Astrocyte of the cerebellum (primary cell): ENCODE results near the gene SHOX.
"Not testable (repeated sequence)": the region's sequence is repeated elsewhere in the genome, so short reads cannot be mapped to it uniquely, and the experiment has no call there.

Experiments
- DNase-seq: peaks from one replicate; pipeline ENCODE4 v3.0.0-alpha.2; 2011; ENCODE audit warnings: low read depth
- H3K4me3 ChIP-seq: 2 replicates; pipeline ENCODE4 v1.5.1; 2011; ENCODE audit warnings: mild to moderate bottlenecking, low read depth, low read length, moderate library complexity
- in situ Hi-C: cut with HindIII; loops from 2 replicates; pipeline ENCODE4 v1.10.0; 2017; ENCODE audit warnings: low sequenced_read_pairs
- TF ChIP-seq, protein P1 (sequence below): IDR thresholded peaks from 2 replicates; pipeline ENCODE4 v1.5.1; 2012; ENCODE audit warnings: low read length, low read depth, moderate library complexity, mild to moderate bottlenecking; ENCODE audit errors: missing control alignments

The SHOX gene

DNA sequence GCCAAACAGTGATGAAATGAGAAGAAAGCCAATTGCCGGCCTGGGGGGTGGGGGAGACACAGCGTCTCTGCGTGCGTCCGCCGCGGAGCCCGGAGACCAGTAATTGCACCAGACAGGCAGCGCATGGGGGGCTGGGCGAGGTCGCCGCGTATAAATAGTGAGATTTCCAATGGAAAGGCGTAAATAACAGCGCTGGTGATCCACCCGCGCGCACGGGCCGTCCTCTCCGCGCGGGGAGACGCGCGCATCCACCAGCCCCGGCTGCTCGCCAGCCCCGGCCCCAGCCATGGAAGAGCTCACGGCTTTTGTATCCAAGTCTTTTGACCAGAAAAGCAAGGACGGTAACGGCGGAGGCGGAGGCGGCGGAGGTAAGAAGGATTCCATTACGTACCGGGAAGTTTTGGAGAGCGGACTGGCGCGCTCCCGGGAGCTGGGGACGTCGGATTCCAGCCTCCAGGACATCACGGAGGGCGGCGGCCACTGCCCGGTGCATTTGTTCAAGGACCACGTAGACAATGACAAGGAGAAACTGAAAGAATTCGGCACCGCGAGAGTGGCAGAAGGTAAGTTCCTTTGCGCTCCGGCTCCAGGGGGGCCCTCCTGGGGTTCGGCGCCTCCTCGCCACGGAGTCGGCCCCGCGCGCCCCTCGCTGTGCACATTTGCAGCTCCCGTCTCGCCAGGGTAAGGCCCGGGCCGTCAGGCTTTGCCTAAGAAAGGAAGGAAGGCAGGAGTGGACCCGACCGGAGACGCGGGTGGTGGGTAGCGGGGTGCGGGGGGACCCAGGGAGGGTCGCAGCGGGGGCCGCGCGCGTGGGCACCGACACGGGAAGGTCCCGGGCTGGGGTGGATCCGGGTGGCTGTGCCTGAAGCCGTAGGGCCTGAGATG lies at the start of gene SHOX:
Gene SHOX, plus strand, starts transcription at position 180 of the 885 bp plus-strand sequence. Its CDS starts 107 bp downstream, at position 287.
- H3K4me3 ChIP-seq, result no peak within 1 kb of the TSS
- DNase-seq, result no peak
- in situ Hi-C loops, result no loop called here
- TF ChIP-seq, protein P1, sequence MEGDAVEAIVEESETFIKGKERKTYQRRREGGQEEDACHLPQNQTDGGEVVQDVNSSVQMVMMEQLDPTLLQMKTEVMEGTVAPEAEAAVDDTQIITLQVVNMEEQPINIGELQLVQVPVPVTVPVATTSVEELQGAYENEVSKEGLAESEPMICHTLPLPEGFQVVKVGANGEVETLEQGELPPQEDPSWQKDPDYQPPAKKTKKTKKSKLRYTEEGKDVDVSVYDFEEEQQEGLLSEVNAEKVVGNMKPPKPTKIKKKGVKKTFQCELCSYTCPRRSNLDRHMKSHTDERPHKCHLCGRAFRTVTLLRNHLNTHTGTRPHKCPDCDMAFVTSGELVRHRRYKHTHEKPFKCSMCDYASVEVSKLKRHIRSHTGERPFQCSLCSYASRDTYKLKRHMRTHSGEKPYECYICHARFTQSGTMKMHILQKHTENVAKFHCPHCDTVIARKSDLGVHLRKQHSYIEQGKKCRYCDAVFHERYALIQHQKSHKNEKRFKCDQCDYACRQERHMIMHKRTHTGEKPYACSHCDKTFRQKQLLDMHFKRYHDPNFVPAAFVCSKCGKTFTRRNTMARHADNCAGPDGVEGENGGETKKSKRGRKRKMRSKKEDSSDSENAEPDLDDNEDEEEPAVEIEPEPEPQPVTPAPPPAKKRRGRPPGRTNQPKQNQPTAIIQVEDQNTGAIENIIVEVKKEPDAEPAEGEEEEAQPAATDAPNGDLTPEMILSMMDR, result no peak

DNA sequence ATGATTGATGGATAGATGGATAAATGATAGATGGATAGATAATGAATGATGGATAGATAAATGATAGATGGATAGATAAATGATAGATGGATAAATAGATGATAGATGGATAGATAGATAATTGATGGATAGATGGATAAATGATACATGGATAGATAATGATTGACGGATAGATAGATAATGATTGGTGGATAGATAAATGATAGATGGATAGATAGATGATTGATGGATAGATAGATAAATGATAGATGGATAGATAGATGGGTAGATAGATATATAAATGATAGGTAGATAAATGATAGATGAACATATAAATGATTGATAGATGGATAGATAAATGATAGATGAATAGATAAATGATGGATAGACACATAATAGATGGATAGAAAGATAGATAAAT lies 49.5 kb upstream of the SHOX start:
- in situ Hi-C loops, result no loop called here
- TF ChIP-seq, protein P1, result no peak
- no peak for DNase-seq
- H3K4me3 ChIP-seq, result no peak overlapping the region

DNA sequence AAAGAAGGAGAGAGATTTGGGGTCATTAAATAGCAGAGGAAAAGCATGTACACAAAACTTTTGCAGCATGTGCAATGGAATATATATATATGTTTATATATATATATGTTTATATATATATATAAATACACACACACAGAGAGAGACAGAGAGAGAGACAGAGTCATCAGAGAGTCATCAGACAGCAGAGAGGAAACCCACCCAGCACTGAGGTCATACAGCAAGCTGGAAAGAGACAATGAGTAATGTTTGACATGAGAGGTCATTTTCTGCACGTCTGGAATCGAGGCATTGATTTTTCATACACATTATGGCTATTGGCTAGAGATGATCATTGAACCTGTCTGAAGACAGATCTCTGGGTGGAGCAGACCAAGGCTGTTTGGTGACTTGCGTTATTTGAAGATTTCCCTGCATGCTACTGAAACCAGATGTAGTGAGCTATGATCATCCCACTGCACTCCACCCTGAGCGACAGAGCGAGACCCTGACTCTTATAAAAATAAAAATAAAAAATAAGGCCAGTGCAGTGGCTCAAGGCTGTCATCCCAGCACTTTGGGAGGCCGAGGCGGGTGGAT lies 48.8 kb upstream of the SHOX start:
- TF ChIP-seq, protein P1, result no peak
- no peak overlapping the region for H3K4me3 ChIP-seq
- in situ Hi-C loops, result no loop called here
- no peak for DNase-seq

DNA sequence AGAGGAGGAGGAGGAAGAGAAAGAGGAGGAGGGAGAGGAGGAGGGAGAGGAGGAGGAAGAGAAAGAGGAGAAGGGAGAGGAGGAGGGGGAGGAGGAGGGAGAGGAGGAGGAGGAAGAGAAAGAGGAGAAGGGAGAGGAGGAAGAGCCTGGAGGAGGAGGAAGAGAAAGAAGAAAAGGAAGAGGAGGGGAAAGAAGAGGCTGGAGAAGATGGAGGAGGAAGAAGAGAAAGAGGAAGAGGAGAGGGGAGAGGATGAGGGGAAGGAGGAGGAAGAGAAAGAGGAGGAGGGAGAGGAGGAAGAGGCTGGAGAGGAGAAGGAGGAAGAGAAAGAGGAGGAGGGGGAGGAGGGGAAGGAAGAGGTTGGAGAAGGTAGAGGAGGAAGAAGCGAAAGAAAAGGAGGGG lies 46.0 kb upstream of the SHOX start:
- H3K4me3 ChIP-seq, result no peak overlapping the region
- no peak for DNase-seq
- TF ChIP-seq, protein P1, result no peak
- in situ Hi-C loops, result no loop called here

DNA sequence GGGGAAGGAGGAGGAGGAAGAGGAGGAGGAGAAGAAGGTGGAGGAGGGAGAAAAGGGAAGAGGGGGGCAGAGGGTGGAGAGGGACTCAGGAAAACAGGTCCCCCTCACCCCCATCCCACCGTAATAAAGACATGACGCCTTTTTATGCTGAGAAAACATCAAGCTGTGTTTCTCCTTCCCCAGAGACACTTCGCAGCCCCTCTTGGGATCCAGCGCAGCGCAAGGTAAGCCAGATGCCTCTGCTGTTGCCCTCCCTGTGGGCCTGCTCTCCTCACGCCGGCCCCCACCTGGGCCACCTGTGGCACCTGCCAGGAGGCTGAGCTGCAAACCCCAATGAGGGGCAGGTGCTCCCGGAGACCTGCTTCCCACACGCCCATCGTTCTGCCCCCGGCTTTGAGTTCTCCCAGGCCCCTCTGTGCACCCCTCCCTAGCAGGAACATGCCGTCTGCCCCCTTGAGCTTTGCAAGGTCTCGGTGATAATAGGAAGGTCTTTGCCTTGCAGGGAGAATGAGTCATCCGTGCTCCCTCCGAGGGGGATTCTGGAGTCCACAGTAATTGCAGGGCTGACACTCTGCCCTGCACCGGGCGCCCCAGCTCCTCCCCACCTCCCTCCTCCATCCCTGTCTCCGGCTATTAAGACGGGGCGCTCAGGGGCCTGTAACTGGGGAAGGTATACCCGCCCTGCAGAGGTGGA lies 45.3 kb upstream of the SHOX start:
- no peak for DNase-seq
- no peak overlapping the region for H3K4me3 ChIP-seq
- TF ChIP-seq, protein P1, result no peak
- in situ Hi-C loops, result no loop called here

DNA sequence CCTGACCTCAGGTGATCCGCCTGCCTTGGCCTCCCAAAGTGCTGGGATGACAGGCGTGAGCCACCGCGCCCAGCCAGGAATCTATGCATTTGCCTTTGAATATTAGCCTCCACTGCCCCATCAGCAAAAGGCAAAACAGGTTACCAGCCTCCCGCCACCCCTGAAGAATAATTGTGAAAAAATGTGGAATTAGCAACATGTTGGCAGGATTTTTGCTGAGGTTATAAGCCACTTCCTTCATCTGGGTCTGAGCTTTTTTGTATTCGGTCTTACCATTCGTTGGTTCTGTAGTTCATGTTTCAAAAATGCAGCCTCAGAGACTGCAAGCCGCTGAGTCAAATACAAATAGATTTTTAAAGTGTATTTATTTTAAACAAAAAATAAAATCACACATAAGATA lies 44.2 kb upstream of the SHOX start:
- TF ChIP-seq, protein P1, result no peak
- no peak for DNase-seq
- H3K4me3 ChIP-seq, result no peak overlapping the region
- in situ Hi-C loops, result no loop called here

DNA sequence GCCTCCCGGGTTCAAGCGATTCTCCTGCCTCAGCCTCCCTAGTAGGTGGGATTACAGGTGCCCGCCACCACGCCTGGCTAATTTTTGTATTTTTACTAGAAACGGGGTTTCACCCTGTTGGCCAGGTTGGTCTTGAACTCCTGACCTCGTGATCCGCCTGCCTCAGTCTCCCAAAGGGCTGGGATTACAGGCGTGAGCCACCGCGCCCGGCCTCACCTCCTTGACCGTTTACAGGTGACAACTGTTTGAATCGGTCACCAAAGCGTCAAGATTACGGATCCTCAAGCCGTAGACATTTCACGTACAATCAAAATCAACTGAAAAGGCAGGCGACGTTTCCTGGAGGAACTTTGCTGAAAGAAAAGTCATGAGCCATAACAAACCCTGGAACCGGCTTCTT lies 41.3 kb upstream of the SHOX start:
- DNase-seq, in situ Hi-C loops, H3K4me3 ChIP-seq: not testable (repeated sequence)
